Measurements from ENCODE around the gene SLC7A5. TPM values are rescaled to one million over a fixed set of nuclear protein-coding genes. Genes with fewer than 3 reads are reported as not detected.

Gene SLC7A5
- total and polyA plus RNA-seq, 2 of the 13 experiments (the other 11 are each of a cell fraction or from before 2014, with no cell fraction given): 79.6 to 155 TPM

DNA sequence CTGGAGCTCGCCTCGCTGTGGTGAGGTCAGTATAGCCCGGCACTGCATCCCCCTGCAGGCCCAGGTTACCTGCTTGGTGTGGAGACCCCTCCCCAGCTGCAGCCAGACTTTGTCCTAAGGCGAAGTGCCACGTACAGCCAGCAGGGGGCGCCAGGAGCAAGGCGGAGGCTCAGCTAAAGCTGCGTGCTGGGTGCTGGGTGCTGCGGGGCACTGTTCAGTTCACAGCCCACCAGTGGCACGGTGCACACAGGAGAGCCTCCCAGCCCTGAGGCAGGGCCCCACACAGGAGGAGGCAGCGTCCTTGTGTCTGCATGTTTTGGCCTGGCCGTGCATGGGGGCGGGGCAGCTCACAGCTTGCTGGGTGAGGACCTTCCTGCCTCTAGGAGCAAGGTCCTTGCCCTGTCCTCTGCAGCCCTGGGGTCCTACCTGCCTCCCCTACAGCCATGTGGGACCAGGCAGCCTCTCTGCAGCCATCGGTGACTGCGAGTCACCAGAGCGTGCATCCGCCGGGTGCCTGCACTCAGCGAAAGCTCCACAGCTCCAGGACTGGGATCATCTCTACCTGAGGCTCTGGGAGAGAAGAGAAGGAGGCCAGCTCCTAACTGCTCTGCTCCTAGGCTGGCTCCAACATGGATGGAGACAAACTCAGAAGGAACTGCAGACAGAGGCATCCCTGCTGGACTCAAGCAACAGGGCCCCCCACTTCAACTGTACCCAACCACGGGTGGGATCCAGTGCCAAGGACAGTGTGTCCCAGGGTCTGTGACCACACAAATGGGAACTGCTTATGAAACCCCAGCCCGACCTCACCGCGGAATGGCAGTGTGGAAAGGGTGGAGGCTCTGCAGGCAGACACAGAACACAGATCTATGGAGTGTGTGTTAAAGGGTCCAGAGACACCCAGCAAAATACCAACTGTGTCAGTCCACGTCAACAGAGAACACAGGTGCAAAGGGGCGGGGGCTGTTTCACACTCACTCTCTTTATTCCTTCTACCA lies 19.0 kb downstream of the SLC7A5 start (continued):
- TF ChIP-seq, protein P1, sequence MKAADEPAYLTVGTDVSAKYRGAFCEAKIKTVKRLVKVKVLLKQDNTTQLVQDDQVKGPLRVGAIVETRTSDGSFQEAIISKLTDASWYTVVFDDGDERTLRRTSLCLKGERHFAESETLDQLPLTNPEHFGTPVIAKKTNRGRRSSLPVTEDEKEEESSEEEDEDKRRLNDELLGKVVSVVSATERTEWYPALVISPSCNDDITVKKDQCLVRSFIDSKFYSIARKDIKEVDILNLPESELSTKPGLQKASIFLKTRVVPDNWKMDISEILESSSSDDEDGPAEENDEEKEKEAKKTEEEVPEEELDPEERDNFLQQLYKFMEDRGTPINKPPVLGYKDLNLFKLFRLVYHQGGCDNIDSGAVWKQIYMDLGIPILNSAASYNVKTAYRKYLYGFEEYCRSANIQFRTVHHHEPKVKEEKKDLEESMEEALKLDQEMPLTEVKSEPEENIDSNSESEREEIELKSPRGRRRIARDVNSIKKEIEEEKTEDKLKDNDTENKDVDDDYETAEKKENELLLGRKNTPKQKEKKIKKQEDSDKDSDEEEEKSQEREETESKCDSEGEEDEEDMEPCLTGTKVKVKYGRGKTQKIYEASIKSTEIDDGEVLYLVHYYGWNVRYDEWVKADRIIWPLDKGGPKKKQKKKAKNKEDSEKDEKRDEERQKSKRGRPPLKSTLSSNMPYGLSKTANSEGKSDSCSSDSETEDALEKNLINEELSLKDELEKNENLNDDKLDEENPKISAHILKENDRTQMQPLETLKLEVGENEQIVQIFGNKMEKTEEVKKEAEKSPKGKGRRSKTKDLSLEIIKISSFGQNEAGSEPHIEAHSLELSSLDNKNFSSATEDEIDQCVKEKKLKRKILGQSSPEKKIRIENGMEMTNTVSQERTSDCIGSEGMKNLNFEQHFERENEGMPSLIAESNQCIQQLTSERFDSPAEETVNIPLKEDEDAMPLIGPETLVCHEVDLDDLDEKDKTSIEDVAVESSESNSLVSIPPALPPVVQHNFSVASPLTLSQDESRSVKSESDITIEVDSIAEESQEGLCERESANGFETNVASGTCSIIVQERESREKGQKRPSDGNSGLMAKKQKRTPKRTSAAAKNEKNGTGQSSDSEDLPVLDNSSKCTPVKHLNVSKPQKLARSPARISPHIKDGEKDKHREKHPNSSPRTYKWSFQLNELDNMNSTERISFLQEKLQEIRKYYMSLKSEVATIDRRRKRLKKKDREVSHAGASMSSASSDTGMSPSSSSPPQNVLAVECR (CRISPR knock-in tag; IDR thresholded peaks at IDR 0.05; ENCODE audit: borderline replicate concordance): peak; percentile 97
- TF ChIP-seq HOXA9 (CRISPR knock-in tag; IDR thresholded peaks at IDR 0.05; ENCODE audit: borderline replicate concordance): 0 out of 2 replicates have a peak, but pooled peaks have one; percentile 47
- TF ChIP-seq ZSCAN30 (CRISPR knock-in tag; IDR thresholded peaks at IDR 0.05): no peak
- no peak for TF ChIP-seq ZNF841 (CRISPR knock-in tag; IDR thresholded peaks at IDR 0.05; ENCODE audit: borderline replicate concordance)
- TF ChIP-seq, protein P2, sequence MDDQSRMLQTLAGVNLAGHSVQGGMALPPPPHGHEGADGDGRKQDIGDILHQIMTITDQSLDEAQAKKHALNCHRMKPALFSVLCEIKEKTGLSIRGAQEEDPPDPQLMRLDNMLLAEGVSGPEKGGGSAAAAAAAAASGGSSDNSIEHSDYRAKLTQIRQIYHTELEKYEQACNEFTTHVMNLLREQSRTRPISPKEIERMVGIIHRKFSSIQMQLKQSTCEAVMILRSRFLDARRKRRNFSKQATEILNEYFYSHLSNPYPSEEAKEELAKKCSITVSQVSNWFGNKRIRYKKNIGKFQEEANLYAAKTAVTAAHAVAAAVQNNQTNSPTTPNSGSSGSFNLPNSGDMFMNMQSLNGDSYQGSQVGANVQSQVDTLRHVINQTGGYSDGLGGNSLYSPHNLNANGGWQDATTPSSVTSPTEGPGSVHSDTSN (CRISPR knock-in tag; IDR thresholded peaks at IDR 0.05; ENCODE audit: borderline replicate concordance): no peak
- no peak; the same call in 1 of the 2 replicates for TF ChIP-seq JUND (CRISPR knock-in tag; IDR thresholded peaks at IDR 0.05)
- TF ChIP-seq CCDC6 (CRISPR knock-in tag; IDR thresholded peaks at IDR 0.05): peak; percentile 95; the same call in 1 of the 2 replicates
- TF ChIP-seq MEIS1 (CRISPR knock-in tag; IDR thresholded peaks at IDR 0.05; ENCODE audit: borderline replicate concordance): peak; percentile 92; the same call in 1 of the 2 replicates
- TF ChIP-seq, protein P3, sequence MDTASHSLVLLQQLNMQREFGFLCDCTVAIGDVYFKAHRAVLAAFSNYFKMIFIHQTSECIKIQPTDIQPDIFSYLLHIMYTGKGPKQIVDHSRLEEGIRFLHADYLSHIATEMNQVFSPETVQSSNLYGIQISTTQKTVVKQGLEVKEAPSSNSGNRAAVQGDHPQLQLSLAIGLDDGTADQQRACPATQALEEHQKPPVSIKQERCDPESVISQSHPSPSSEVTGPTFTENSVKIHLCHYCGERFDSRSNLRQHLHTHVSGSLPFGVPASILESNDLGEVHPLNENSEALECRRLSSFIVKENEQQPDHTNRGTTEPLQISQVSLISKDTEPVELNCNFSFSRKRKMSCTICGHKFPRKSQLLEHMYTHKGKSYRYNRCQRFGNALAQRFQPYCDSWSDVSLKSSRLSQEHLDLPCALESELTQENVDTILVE (CRISPR knock-in tag; IDR thresholded peaks at IDR 0.05): no peak
- TF ChIP-seq TCF7L2 (IDR thresholded peaks at IDR 0.05; ENCODE audit: low read depth, low read length): no peak
- no peak for TF ChIP-seq ZNF3 (CRISPR knock-in tag; IDR thresholded peaks at IDR 0.05)
- TF ChIP-seq, protein P4, sequence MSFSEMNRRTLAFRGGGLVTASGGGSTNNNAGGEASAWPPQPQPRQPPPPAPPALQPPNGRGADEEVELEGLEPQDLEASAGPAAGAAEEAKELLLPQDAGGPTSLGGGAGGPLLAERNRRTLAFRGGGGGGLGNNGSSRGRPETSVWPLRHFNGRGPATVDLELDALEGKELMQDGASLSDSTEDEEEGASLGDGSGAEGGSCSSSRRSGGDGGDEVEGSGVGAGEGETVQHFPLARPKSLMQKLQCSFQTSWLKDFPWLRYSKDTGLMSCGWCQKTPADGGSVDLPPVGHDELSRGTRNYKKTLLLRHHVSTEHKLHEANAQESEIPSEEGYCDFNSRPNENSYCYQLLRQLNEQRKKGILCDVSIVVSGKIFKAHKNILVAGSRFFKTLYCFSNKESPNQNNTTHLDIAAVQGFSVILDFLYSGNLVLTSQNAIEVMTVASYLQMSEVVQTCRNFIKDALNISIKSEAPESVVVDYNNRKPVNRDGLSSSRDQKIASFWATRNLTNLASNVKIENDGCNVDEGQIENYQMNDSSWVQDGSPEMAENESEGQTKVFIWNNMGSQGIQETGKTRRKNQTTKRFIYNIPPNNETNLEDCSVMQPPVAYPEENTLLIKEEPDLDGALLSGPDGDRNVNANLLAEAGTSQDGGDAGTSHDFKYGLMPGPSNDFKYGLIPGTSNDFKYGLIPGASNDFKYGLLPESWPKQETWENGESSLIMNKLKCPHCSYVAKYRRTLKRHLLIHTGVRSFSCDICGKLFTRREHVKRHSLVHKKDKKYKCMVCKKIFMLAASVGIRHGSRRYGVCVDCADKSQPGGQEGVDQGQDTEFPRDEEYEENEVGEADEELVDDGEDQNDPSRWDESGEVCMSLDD (CRISPR knock-in tag; IDR thresholded peaks at IDR 0.05; ENCODE audit: borderline replicate concordance): no peak
- no peak for TF ChIP-seq FOXP1 (IDR thresholded peaks at IDR 0.05)
- peak; percentile 70; the same call in 1 of the 2 replicates for TF ChIP-seq FOXP1 (CRISPR knock-in tag; IDR thresholded peaks at IDR 0.05)
- TF ChIP-seq, protein P5, sequence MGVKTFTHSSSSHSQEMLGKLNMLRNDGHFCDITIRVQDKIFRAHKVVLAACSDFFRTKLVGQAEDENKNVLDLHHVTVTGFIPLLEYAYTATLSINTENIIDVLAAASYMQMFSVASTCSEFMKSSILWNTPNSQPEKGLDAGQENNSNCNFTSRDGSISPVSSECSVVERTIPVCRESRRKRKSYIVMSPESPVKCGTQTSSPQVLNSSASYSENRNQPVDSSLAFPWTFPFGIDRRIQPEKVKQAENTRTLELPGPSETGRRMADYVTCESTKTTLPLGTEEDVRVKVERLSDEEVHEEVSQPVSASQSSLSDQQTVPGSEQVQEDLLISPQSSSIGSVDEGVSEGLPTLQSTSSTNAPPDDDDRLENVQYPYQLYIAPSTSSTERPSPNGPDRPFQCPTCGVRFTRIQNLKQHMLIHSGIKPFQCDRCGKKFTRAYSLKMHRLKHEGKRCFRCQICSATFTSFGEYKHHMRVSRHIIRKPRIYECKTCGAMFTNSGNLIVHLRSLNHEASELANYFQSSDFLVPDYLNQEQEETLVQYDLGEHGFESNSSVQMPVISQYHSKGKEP (CRISPR knock-in tag; IDR thresholded peaks at IDR 0.05): no peak
- peak; percentile 93 for TF ChIP-seq CBX1 (IDR thresholded peaks at IDR 0.05; ENCODE audit: low read depth)
- TF ChIP-seq ZNF781 (CRISPR knock-in tag; IDR thresholded peaks at IDR 0.05; ENCODE audit: borderline replicate concordance, not compliant biosample characterization): peak; percentile 48
